Eye (tissue), 1 donor: ENCODE data around the gene LGALS9.
A peak's percentile ranks its signal among the peaks of the same experiment; 100 is the strongest.
"Not testable (repeated sequence)": the region's sequence is repeated elsewhere in the genome, so short reads cannot be mapped to it uniquely, and the experiment has no call there.

ENCODE experiments used
- DNase-seq: peaks from one replicate; pipeline ENCODE4 v3.0.0-alpha.2; 2015

Gene LGALS9

GRCh38 chr17:27603880-27604794, 26.9 kb upstream of the LGALS9 start:
- no peak for DNase-seq

GRCh38 chr17:27605409-27605808, 25.6 kb upstream of the LGALS9 start:
- DNase-seq, result no peak

- DNase-seq, result no peak
These were observed 23.4 kb upstream of the LGALS9 start for GRCh38 chr17:27607521-27608091.

GRCh38 chr17:27608328-27609230, 22.4 kb upstream of the LGALS9 start:
- DNase-seq, result no peak

- peak; percentile 40 for DNase-seq
These were observed 21.2 kb upstream of the LGALS9 start for GRCh38 chr17:27609611-27610303.

GRCh38 chr17:27610304-27610677, 20.7 kb upstream of the LGALS9 start:
- DNase-seq, result no peak

GRCh38 chr17:27612160-27612770, 18.7 kb upstream of the LGALS9 start:
- DNase-seq, result no peak

- DNase-seq, result no peak
These were observed 17.6 kb upstream of the LGALS9 start for GRCh38 chr17:27613433-27613832.

- DNase-seq, result peak; percentile 26
These were observed 15.9 kb upstream of the LGALS9 start for GRCh38 chr17:27615121-27615520.

GRCh38 chr17:27616414-27616813, 14.6 kb upstream of the LGALS9 start:
- no peak for DNase-seq

GRCh38 chr17:27618417-27618816, 12.6 kb upstream of the LGALS9 start:
- no peak for DNase-seq

GRCh38 chr17:27620721-27621120, 10.3 kb upstream of the LGALS9 start:
- no peak for DNase-seq

- DNase-seq, result no peak
These were observed 9.5 kb upstream of the LGALS9 start for GRCh38 chr17:27621536-27621935.

- no peak for DNase-seq
These were observed 8.9 kb upstream of the LGALS9 start for GRCh38 chr17:27621942-27622559.

- DNase-seq, result no peak
These were observed 8.0 kb upstream of the LGALS9 start for GRCh38 chr17:27622986-27623385.

- no peak for DNase-seq
These were observed 7.4 kb upstream of the LGALS9 start for GRCh38 chr17:27623614-27624013.

- DNase-seq, result no peak
These were observed 6.4 kb upstream of the LGALS9 start for GRCh38 chr17:27624539-27624938.

- no peak for DNase-seq
These were observed 5.1 kb upstream of the LGALS9 start for GRCh38 chr17:27625856-27626255.

- DNase-seq, result no peak
These were observed 3.5 kb upstream of the LGALS9 start for GRCh38 chr17:27627514-27627913.

- DNase-seq, result no peak
These were observed 2.6 kb upstream of the LGALS9 start for GRCh38 chr17:27628376-27628775.

- not testable (repeated sequence) for DNase-seq
These were observed 1.7 kb upstream of the LGALS9 start for GRCh38 chr17:27629260-27629659.

GRCh38 chr17:27631411-27631760, 398 bp downstream of the LGALS9 start:
- DNase-seq, result no peak
